Measurements from ENCODE around the gene SLC1A4. TPM values are rescaled to one million over a fixed set of nuclear protein-coding genes. Genes with fewer than 3 reads are reported as not detected.

Gene SLC1A4
- total RNA-seq, 2 donors from 2014 or later = 24.2 to 33.8 TPM

GRCh38 chr2:65023742-65024141 lies 34.5 kb downstream of the SLC1A4 start:
- Histone ChIP-seq H3K9me3 (no peaks in the 10 kb centered on the region), H3K4me1 (ENCODE audit: control insufficient read depth in 1 of 2, low read depth in 2 of 2) (peaks cover 0 to 9% of the 10 kb centered on the region in 2 donors), H3K4me3 (no peak overlapping the region), H3K27me3 (replicated peaks; ENCODE audit: insufficient read depth) (no peaks in the 10 kb centered on the region), H3K27ac (no peak overlapping the region), H3K36me3 (peaks cover 18% of the 10 kb centered on the region)
- DNase-seq (ENCODE audit: low spot score) (no peak), ATAC-seq (ENCODE audit: insufficient number of reproducible peaks, low FRiP score, low read depth) (no peak)
- no peak for TF ChIP-seq CTCF (IDR thresholded peaks at IDR 0.05)

- peaks cover 0 to 9% of the 10 kb centered on the region in 2 donors for H3K4me1 ChIP-seq (ENCODE audit: control insufficient read depth in 1 of 2, low read depth in 2 of 2)
- H3K27me3 ChIP-seq (replicated peaks; ENCODE audit: insufficient read depth) = no peaks in the 10 kb centered on the region
- no peak overlapping the region for H3K4me3 ChIP-seq
- DNase-seq (ENCODE audit: low spot score) (no peak), ATAC-seq (ENCODE audit: insufficient number of reproducible peaks, low FRiP score, low read depth) (no peak)
- H3K9me3 ChIP-seq = no peaks in the 10 kb centered on the region
- H3K36me3 ChIP-seq = peaks cover 18% of the 10 kb centered on the region
- H3K27ac ChIP-seq = no peak overlapping the region
- TF ChIP-seq CTCF (IDR thresholded peaks at IDR 0.05) = no peak
These were observed 35.1 kb downstream of the SLC1A4 start for GRCh38 chr2:65024149-65024829.

GRCh38 chr2:65025453-65026123 lies 36.4 kb downstream of the SLC1A4 start:
- no peaks in the 10 kb centered on the region for H3K9me3 ChIP-seq
- peaks cover 0 to 9% of the 10 kb centered on the region in 2 donors for H3K4me1 ChIP-seq (ENCODE audit: control insufficient read depth in 1 of 2, low read depth in 2 of 2)
- H3K4me3 ChIP-seq = no peak overlapping the region
- peaks cover 9% of the 10 kb centered on the region for H3K36me3 ChIP-seq
- no peak for TF ChIP-seq CTCF (IDR thresholded peaks at IDR 0.05)
- no peak for ATAC-seq (ENCODE audit: insufficient number of reproducible peaks, low FRiP score, low read depth)
- no peak overlapping the region for H3K27ac ChIP-seq
- no peak for DNase-seq (ENCODE audit: low spot score)
- H3K27me3 ChIP-seq (replicated peaks; ENCODE audit: insufficient read depth) = no peaks in the 10 kb centered on the region

GRCh38 chr2:65026154-65026553 lies 37.0 kb downstream of the SLC1A4 start:
- DNase-seq (ENCODE audit: low spot score) (no peak), ATAC-seq (ENCODE audit: insufficient number of reproducible peaks, low FRiP score, low read depth) (no peak)
- no peaks in the 10 kb centered on the region for H3K27me3 ChIP-seq (replicated peaks; ENCODE audit: insufficient read depth)
- no peaks in the 10 kb centered on the region for H3K9me3 ChIP-seq
- TF ChIP-seq CTCF (IDR thresholded peaks at IDR 0.05) = no peak
- H3K36me3 ChIP-seq = peaks cover 4% of the 10 kb centered on the region
- no peak overlapping the region for H3K27ac ChIP-seq
- peaks cover 0 to 9% of the 10 kb centered on the region in 2 donors for H3K4me1 ChIP-seq (ENCODE audit: control insufficient read depth in 1 of 2, low read depth in 2 of 2)
- H3K4me3 ChIP-seq = no peak overlapping the region

- Histone ChIP-seq H3K36me3 (no peaks in the 10 kb centered on the region), H3K4me3 (no peak overlapping the region), H3K9me3 (no peaks in the 10 kb centered on the region), H3K27me3 (replicated peaks; ENCODE audit: insufficient read depth) (no peaks in the 10 kb centered on the region), H3K4me1 (ENCODE audit: control insufficient read depth in 1 of 2, low read depth in 2 of 2) (peaks cover 0 to 16% of the 10 kb centered on the region in 2 donors), H3K27ac (no peak overlapping the region)
- no peak for TF ChIP-seq CTCF (IDR thresholded peaks at IDR 0.05)
- no peak for ATAC-seq (ENCODE audit: insufficient number of reproducible peaks, low FRiP score, low read depth)
- no peak for DNase-seq (ENCODE audit: low spot score)
These were observed 37.7 kb downstream of the SLC1A4 start for GRCh38 chr2:65026704-65027464.
